Hepatocyte (in vitro differentiated cells): ENCODE measurements around the gene NADK2.

Source experiments
- EZH2 ChIP-seq: fragments of 200-600 bp; sonication (generic); IDR thresholded peaks from 2 replicates; pipeline ENCODE4 v1.6.1; 2016; ENCODE audit warnings: antibody characterized with exemption, mild to moderate bottlenecking, borderline replicate concordance
- EZH2phosphoT487 ChIP-seq: fragments of 200-600 bp; sonication (generic); IDR thresholded peaks from one replicate; pipeline ENCODE4 v1.6.1; 2018; ENCODE audit warnings: antibody characterized with exemption, mild to moderate bottlenecking, low read depth, moderate library complexity; ENCODE audit not compliant: unreplicated experiment, severe bottlenecking
- TF ChIP-seq, protein P1 (sequence below): fragments of 200-600 bp; sonication (generic); IDR thresholded peaks from 2 replicates; pipeline ENCODE4 v1.5.1; 2016; ENCODE audit warnings: antibody characterized with exemption, mild to moderate bottlenecking; ENCODE audit not compliant: poor library complexity

GRCh38 chr5:36178524-36178890 is 63.2 kb downstream of the NADK2 start:
- TF ChIP-seq, protein P1, sequence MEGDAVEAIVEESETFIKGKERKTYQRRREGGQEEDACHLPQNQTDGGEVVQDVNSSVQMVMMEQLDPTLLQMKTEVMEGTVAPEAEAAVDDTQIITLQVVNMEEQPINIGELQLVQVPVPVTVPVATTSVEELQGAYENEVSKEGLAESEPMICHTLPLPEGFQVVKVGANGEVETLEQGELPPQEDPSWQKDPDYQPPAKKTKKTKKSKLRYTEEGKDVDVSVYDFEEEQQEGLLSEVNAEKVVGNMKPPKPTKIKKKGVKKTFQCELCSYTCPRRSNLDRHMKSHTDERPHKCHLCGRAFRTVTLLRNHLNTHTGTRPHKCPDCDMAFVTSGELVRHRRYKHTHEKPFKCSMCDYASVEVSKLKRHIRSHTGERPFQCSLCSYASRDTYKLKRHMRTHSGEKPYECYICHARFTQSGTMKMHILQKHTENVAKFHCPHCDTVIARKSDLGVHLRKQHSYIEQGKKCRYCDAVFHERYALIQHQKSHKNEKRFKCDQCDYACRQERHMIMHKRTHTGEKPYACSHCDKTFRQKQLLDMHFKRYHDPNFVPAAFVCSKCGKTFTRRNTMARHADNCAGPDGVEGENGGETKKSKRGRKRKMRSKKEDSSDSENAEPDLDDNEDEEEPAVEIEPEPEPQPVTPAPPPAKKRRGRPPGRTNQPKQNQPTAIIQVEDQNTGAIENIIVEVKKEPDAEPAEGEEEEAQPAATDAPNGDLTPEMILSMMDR = no peak
- TF ChIP-seq EZH2 = no peak
- no peak for TF ChIP-seq EZH2phosphoT487
